ENCODE results near the gene CTRB1. TPM values are rescaled to one million over a fixed set of nuclear protein-coding genes. Genes with fewer than 3 reads are reported as not detected.

Gene CTRB1
- total RNA-seq, 1 donor: not detected

- H3K4me3 ChIP-seq (ENCODE audit: low read depth, low read length): no peak overlapping the region
- no peak for DNase-seq (ENCODE audit: low read depth)
- TF ChIP-seq, protein P1, sequence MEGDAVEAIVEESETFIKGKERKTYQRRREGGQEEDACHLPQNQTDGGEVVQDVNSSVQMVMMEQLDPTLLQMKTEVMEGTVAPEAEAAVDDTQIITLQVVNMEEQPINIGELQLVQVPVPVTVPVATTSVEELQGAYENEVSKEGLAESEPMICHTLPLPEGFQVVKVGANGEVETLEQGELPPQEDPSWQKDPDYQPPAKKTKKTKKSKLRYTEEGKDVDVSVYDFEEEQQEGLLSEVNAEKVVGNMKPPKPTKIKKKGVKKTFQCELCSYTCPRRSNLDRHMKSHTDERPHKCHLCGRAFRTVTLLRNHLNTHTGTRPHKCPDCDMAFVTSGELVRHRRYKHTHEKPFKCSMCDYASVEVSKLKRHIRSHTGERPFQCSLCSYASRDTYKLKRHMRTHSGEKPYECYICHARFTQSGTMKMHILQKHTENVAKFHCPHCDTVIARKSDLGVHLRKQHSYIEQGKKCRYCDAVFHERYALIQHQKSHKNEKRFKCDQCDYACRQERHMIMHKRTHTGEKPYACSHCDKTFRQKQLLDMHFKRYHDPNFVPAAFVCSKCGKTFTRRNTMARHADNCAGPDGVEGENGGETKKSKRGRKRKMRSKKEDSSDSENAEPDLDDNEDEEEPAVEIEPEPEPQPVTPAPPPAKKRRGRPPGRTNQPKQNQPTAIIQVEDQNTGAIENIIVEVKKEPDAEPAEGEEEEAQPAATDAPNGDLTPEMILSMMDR (IDR thresholded peaks at IDR 0.05; ENCODE audit: insufficient read depth, low read depth, low read length): no peak
Measured at GRCh38 chr16:75231570-75231969, 12.8 kb downstream of the CTRB1 start.

DNA sequence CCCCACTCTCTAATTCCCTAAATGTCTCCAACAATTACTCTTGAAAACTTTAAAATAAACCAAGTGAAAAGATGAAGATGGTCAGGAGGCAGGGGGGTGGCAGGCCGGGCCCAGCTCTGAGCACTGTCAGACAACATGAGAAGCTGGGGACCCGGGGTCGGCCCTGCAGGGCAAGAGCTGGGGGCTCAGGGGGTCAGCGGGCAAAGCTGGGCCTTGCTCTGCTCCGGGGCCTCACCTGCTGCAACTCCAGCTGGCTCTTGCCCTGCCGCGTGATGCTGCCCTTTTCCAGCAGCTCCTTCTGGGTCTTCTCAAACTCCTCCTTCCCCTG, 14.8 kb downstream of the CTRB1 start:
- TF ChIP-seq, protein P1 (IDR thresholded peaks at IDR 0.05; ENCODE audit: insufficient read depth, low read depth, low read length): no peak
- no peak for DNase-seq (ENCODE audit: low read depth)
- H3K4me3 ChIP-seq (ENCODE audit: low read depth, low read length): no peak overlapping the region

DNA sequence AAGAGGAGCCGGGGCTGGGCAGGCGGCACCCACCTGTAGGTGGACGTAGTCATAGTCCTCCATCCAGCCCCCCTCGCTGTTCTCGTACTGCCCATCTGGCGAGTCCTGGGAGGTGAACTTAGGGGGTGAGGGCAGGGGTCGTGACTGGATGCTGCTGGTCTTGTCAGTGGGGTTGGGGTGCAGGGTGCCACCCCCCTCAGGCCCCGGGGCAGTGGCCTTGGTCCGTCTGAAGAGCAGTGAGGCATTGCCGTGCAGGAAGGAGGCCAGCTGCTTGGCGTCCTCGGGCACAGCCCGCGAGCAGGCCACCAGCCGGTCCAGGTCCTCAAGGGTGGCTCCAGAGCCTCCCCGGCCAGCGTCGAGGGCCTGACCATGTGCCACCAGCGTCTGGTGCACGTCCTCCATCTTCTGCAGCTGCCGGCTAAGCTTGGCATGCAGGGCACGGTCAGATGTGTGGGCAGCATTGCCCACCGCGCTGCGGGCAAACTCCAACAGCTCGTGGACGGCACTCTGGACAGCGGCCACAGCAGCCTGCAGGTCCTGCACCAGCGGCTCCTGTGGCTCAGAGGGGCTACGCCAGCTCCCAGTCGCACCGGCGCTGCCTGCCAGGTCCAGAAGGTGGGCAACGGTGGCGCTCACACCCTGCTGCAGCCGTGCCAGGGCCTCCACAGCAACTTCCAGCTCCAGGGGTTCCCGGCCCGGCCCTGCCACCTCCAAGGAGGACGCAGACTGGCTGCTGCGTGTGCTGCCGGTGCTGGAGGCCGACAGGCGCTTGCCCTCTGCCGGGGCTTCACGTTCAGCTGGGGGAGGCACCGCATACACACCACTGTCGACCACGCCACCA, 16.3 kb downstream of the CTRB1 start:
- DNase-seq (ENCODE audit: low read depth): no peak
- H3K4me3 ChIP-seq (ENCODE audit: low read depth, low read length): no peak overlapping the region
- TF ChIP-seq, protein P1 (IDR thresholded peaks at IDR 0.05; ENCODE audit: insufficient read depth, low read depth, low read length): no peak

- TF ChIP-seq, protein P1 (IDR thresholded peaks at IDR 0.05; ENCODE audit: insufficient read depth, low read depth, low read length): no peak
- no peak overlapping the region for H3K4me3 ChIP-seq (ENCODE audit: low read depth, low read length)
- no peak for DNase-seq (ENCODE audit: low read depth)
Measured at GRCh38 chr16:75235721-75236193, 17.0 kb downstream of the CTRB1 start.

- TF ChIP-seq, protein P1 (IDR thresholded peaks at IDR 0.05; ENCODE audit: insufficient read depth, low read depth, low read length): no peak
- no peak overlapping the region for H3K4me3 ChIP-seq (ENCODE audit: low read depth, low read length)
- no peak for DNase-seq (ENCODE audit: low read depth)
Measured at GRCh38 chr16:75236232-75236631, 17.4 kb downstream of the CTRB1 start.

- TF ChIP-seq, protein P1 (IDR thresholded peaks at IDR 0.05; ENCODE audit: insufficient read depth, low read depth, low read length): no peak
- H3K4me3 ChIP-seq (ENCODE audit: low read depth, low read length): no peak overlapping the region
- no peak for DNase-seq (ENCODE audit: low read depth)
Measured at GRCh38 chr16:75236736-75237397, 18.1 kb downstream of the CTRB1 start.

Data from fibroblast of villous mesenchyme (primary cell).